SJSA1 (cell line): Measurements from ENCODE around the gene TFF1. TPM values are rescaled to one million over a fixed set of nuclear protein-coding genes. Genes with fewer than 3 reads are reported as not detected.

ENCODE experiments used
- DNase-seq, 2 experiments: peaks; one replicate each; pipeline ENCODE4 v3.0.0-alpha.2; 2015 to 2020; ENCODE audit warnings: low spot score in 2 of 2, low read depth in 1 of 2
- H3K27ac ChIP-seq: fragments of 250-450 bp; sonication (Bioruptor Pico); 2 replicates; pipeline ENCODE4 v1.5.1; 2020; ENCODE audit warnings: mild to moderate bottlenecking, moderate library complexity
- H3K27me3 ChIP-seq: fragments of 250-450 bp; sonication (Bioruptor Pico); replicated peaks from 2 replicates; pipeline ENCODE4 v1.5.1; 2020; ENCODE audit warnings: mild to moderate bottlenecking, moderate library complexity
- H3K36me3 ChIP-seq: fragments of 250-450 bp; sonication (Bioruptor Pico); 2 replicates; pipeline ENCODE4 v1.5.1; 2020; ENCODE audit warnings: mild to moderate bottlenecking
- H3K4me1 ChIP-seq: fragments of 250-450 bp; sonication (Bioruptor Pico); replicated peaks from 2 replicates; pipeline ENCODE4 v1.6.1; 2021; ENCODE audit warnings: mild to moderate bottlenecking
- H3K4me3 ChIP-seq: fragments of 250-450 bp; sonication (Bioruptor Pico); 2 replicates; pipeline ENCODE4 v1.5.1; 2020; ENCODE audit warnings: mild to moderate bottlenecking
- H3K9me3 ChIP-seq: fragments of 250-450 bp; sonication (Bioruptor Pico); replicated peaks from 2 replicates; pipeline ENCODE4 v1.5.1; 2020; ENCODE audit warnings: mild to moderate bottlenecking
- total RNA-seq: library from RNA; depleted of rRNA; stranded (reverse); fragments of >200 nt; shearing (Covaris generic); gene quantifications from 2 replicates; pipeline ENCODE4 v1.2.3, GENCODE V29; 2014; rRNA removed

Gene TFF1
- total RNA-seq, 1 experiment from 2014 or later = not detected

- H3K4me1 ChIP-seq = peaks cover 22% of the 10 kb centered on the region
- H3K36me3 ChIP-seq = no peaks in the 10 kb centered on the region
- no peak within 1 kb of the TSS for H3K27ac ChIP-seq
- no peaks in the 10 kb centered on the region for H3K27me3 ChIP-seq
- H3K9me3 ChIP-seq = no peaks in the 10 kb centered on the region
- DNase-seq = peak in 1 of 2 experiments; percentile 31
- no peak within 1 kb of the TSS for H3K4me3 ChIP-seq
These were observed 50.9 kb downstream of the TFF1 start, which contains the start of gene TFF3 for GRCh38 chr21:42315296-42315891. Gene TFF3, minus strand, starts transcription at chr21:42315409. Its CDS starts 35 bp downstream, at chr21:42315374.

GRCh38 chr21:42314616-42315295 is 51.6 kb downstream of the TFF1 start:
- no peaks in the 10 kb centered on the region for H3K36me3 ChIP-seq
- peak in 1 of 2 experiments; percentile 24 for DNase-seq
- H3K4me3 ChIP-seq = no peak overlapping the region
- no peak overlapping the region for H3K27ac ChIP-seq
- H3K4me1 ChIP-seq = peaks cover 18% of the 10 kb centered on the region
- no peaks in the 10 kb centered on the region for H3K27me3 ChIP-seq
- H3K9me3 ChIP-seq = no peaks in the 10 kb centered on the region

DNA sequence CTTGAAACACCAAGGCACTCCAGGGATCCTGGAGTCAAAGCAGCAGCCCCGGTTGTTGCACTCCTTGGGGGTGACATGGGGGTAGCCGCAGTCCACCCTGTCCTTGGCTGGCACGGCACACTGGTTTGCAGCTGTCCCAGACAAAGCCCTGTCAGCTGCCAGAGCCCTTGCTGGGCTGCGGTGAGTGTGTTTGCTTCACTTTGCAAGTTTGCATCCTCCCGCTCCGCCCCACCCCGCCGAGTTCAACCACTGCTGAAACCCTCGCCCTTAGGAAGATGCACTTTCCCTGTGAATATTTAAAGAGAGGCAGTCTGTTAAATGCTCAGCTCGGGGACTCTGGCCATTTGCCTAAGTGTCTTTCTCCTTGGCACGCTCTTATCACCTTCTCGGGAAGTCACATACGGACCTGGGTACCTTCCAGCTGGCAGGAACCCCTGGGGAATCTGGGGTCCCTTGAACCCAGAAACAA is 52.8 kb downstream of the TFF1 start:
- H3K27ac ChIP-seq = no peak overlapping the region
- H3K9me3 ChIP-seq = no peaks in the 10 kb centered on the region
- H3K27me3 ChIP-seq = no peaks in the 10 kb centered on the region
- peak in 1 of 2 experiments; percentile 40 for DNase-seq
- H3K36me3 ChIP-seq = no peaks in the 10 kb centered on the region
- peaks cover 14% of the 10 kb centered on the region for H3K4me1 ChIP-seq
- H3K4me3 ChIP-seq = no peak overlapping the region

GRCh38 chr21:42312626-42313104 is 53.7 kb downstream of the TFF1 start:
- Histone ChIP-seq H3K4me1 (peaks cover 14% of the 10 kb centered on the region), H3K9me3 (no peaks in the 10 kb centered on the region), H3K4me3 (no peak overlapping the region), H3K36me3 (no peaks in the 10 kb centered on the region), H3K27me3 (no peaks in the 10 kb centered on the region), H3K27ac (no peak overlapping the region)
- DNase-seq = peak in 1 of 2 experiments; percentile 40

Other genes with a start within 250 kb of the TFF1 start
- gene ABCG1, start 147.4 kb downstream of the TFF1 start, total RNA-seq = 4.5 and 11.5 TPM in 2 replicates
- not detected in 2 replicates for gene TFF3, start 51.1 kb downstream of the TFF1 start, total RNA-seq
- not detected in 2 replicates for gene TFF2, start 15.5 kb downstream of the TFF1 start, total RNA-seq
- 0.45 TPM in 1 of 2 replicates, not detected in the other for gene TMPRSS3, start 29.5 kb upstream of the TFF1 start, total RNA-seq
- gene UBASH3A, start 37.4 kb upstream of the TFF1 start, total RNA-seq = not detected in 2 replicates
- gene RSPH1, start 129.7 kb upstream of the TFF1 start, total RNA-seq = not detected in 2 replicates
- gene SLC37A1, start 147.3 kb upstream of the TFF1 start, total RNA-seq = 2.1 and 5.2 TPM in 2 replicates